Activated CD4-positive, CD25-positive, alpha-beta regulatory T cell (primary cell): ENCODE data around the gene RAB29.
"Not testable (repeated sequence)": the region's sequence is repeated elsewhere in the genome, so short reads cannot be mapped to it uniquely, and the experiment has no call there.

Source experiments
- DNase-seq, 4 experiments: peaks; one replicate each; lab custom pipeline; 2025; lab: John Stamatoyannopoulos, UW

RAB29 gene

GRCh38 chr1:205775015-205775716, at the start of gene RAB29:
TSS of gene RAB29 (minus strand) at chr1:205775482. CDS start at chr1:205774956, 526 bp downstream.
- DNase-seq: peak; percentile 55 to 69 (median 62)

- DNase-seq: no peak
These were observed 48.9 kb upstream of the RAB29 start for GRCh38 chr1:205824180-205824579.

- not testable (repeated sequence) for DNase-seq
These were observed 48.0 kb upstream of the RAB29 start for GRCh38 chr1:205823260-205823659.

GRCh38 chr1:205822397-205822796, 47.1 kb upstream of the RAB29 start:
- no peak for DNase-seq

- DNase-seq: no peak
These were observed 42.7 kb upstream of the RAB29 start for GRCh38 chr1:205817988-205818387.

GRCh38 chr1:205817364-205817763, 42.1 kb upstream of the RAB29 start:
- DNase-seq: no peak

GRCh38 chr1:205813755-205814058, 38.4 kb upstream of the RAB29 start:
- DNase-seq: no peak

GRCh38 chr1:205812878-205813754, 37.8 kb upstream of the RAB29 start, which contains the start of gene SLC41A1:
TSS of gene SLC41A1 (minus strand) at chr1:205813198. CDS start at chr1:205810441, 2,757 bp downstream.
- peak; percentile 77 to 85 (median 84) for DNase-seq

- no peak for DNase-seq
These were observed 37.1 kb upstream of the RAB29 start for GRCh38 chr1:205812271-205812877.

GRCh38 chr1:205811660-205812059, 36.4 kb upstream of the RAB29 start:
- no peak for DNase-seq

- DNase-seq: no peak
These were observed 35.3 kb upstream of the RAB29 start for GRCh38 chr1:205810448-205811157.

- no peak for DNase-seq
These were observed 34.7 kb upstream of the RAB29 start for GRCh38 chr1:205809942-205810345.

GRCh38 chr1:205809469-205809868, 34.2 kb upstream of the RAB29 start:
- no peak for DNase-seq

GRCh38 chr1:205805082-205805711, 29.9 kb upstream of the RAB29 start:
- DNase-seq: no peak

- no peak for DNase-seq
These were observed 29.3 kb upstream of the RAB29 start for GRCh38 chr1:205804605-205805004.

- no peak for DNase-seq
These were observed 28.7 kb upstream of the RAB29 start for GRCh38 chr1:205803986-205804385.

- DNase-seq: no peak
These were observed 26.8 kb upstream of the RAB29 start for GRCh38 chr1:205802060-205802459.

GRCh38 chr1:205800981-205801703, 25.9 kb upstream of the RAB29 start:
- no peak for DNase-seq

GRCh38 chr1:205800427-205800826, 25.1 kb upstream of the RAB29 start:
- DNase-seq: no peak

GRCh38 chr1:205798577-205798976, 23.3 kb upstream of the RAB29 start:
- DNase-seq: no peak

GRCh38 chr1:205797168-205797567, 21.9 kb upstream of the RAB29 start:
- no peak for DNase-seq
